NCI-H2107 treated with DMSO at 0.1 percent for 48 hours (cell line): ENCODE measurements around the gene CCDC117.
"Not testable (repeated sequence)": the region's sequence is repeated elsewhere in the genome, so short reads cannot be mapped to it uniquely, and the experiment has no call there.

Experiments used
- DNase-seq: peaks from one replicate; lab custom pipeline; 2025; ENCODE audit not compliant: unreplicated experiment; lab: John Stamatoyannopoulos, UW

CCDC117 gene

DNA sequence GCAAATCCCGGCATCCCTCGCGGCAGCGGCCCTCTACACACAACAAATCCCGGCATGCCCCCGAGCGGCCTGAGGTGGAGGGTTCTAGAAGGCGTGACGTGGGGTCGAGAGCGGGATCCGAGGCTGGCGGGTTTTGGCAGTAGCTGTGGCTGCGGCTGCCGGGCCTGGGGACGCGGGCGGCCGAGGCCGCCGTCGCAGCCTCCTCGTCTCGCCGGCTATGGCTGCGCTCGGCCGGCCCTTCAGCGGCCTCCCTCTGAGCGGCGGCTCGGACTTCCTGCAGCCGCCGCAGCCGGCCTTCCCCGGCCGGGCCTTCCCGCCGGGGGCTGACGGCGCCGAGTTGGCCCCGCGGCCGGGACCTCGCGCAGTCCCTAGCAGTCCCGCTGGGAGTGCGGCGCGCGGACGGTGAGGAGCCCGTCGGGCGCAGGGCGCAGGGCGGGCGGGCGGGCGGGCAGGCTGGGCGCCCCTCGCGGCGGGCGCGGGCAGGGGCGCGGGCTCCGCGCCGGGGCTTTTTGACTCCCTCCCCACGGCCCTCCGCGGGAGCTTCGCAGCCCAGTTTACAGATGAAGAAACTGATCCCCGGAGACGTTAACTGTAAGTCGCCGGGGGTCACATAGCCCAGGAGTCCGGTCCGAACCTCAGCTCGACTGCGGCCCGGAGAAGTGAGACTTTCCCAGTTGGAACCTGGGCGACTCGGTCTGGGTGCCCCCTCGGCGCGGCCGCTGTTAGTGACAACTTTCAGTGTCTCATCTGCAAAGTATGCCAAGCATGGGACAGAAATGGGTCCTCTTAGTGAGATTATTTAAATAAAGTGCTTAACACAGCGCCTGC is at the start of gene CCDC117:
Gene CCDC117 (plus strand): TSS at position 63 of the 828 bp plus-strand sequence. CDS start 155 bp downstream, at position 218.
- peak; percentile 73 for DNase-seq

DNA sequence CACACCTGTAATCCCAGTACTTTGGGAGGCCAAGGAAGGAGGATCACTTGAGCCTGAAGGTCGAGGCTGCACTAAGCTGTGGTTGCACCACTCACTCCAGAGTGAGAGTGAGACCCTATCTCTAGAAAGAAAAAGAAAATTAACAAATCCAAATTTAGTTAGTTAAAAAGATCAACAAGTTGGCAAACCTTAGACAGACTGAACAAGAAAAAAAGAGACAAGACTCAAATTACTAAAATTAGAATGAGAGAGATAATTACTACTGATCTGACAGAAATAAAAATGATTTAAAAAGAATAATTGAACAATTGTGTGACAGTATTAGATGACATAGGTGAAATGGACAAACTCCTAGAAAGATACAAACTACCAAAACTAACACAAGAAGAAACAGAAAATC is 44.5 kb upstream of the CCDC117 start:
- DNase-seq: no peak

DNA sequence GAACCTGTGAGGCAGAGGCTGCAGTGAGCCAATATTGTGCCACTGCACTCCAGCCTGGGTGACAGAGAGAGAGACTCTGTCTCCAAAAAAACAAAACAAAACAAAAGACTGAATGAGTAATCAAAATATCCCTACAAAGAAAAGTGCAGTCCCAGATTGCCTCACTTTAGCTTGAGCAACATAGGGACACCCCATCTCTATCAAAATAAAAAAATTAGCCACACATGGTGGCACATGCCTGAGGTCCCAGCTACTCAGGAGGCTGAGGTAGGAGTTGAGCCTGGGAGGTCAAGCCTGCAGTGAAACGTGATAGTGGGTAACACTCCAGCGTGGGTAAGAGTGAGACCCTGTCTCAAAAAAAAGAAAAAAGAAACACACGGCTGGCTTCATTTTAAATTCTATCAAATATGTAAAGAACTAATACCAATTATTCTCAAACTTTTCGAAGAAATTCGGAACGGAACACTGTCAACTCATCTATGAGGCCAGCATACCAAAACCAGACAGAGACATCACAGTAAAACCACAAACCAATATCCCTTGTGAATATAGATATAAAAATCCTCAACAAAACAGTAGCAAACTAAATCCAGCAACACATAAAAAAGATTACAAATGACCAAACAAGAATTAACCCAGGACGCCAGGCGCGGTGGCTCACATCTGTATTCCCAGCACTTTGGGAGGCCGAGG is 43.7 kb upstream of the CCDC117 start:
- no peak for DNase-seq

- no peak for DNase-seq
Observed at GRCh38 chr22:28730179-28730578, 42.3 kb upstream of the CCDC117 start.

- no peak for DNase-seq
Observed at GRCh38 chr22:28734393-28734792, 38.1 kb upstream of the CCDC117 start.

- DNase-seq: peak; percentile 72
Observed at GRCh38 chr22:28736301-28737155, 36.0 kb upstream of the CCDC117 start.

DNA sequence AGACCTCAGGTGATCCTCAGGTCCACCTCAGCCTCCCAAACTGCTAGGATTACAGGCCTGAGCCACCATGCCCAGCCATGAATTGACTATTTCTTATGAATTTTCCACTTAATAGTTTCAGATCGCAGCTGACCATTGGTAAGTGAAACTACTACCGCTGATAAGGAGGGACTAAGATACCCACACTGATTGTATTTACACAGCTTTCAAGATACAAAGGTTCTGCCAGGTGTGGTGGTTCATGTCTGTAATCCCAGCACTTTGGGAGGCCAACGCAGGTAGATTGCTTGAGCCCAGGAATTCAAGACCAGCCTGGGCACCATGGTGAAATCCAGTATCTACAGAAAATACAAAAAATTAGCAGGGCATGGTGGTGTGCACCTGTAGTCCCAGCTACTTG is 34.8 kb upstream of the CCDC117 start:
- no peak for DNase-seq

- DNase-seq: not testable (repeated sequence)
Observed at GRCh38 chr22:28738876-28739275, 33.6 kb upstream of the CCDC117 start.

DNA sequence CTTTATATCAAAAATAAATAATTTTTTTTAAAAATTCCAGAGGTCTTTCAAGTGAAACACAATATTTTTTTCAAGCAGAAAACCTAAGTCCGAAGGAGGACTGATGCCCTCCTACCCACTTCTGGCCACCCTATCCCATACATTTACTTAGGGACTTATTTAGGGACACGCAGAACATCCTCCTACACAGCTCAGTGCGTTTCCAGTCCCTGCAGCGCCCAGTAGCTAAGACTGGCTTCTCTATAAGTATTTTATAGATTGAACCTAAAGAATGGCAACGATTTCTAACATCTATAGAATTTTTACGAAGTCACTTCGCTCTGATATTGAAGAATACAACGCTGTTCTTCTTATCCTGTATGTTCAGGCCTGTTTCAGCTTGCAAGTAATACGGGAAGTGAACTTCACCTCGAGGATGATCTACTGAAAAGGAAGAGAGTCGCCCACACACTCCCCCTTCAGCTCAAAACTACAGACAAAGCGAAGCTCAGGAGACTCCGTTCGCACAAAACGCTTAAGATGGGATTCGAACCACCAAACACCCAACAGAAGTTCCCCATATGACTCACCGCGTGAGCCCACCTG is 31.2 kb upstream of the CCDC117 start:
- no peak for DNase-seq

DNA sequence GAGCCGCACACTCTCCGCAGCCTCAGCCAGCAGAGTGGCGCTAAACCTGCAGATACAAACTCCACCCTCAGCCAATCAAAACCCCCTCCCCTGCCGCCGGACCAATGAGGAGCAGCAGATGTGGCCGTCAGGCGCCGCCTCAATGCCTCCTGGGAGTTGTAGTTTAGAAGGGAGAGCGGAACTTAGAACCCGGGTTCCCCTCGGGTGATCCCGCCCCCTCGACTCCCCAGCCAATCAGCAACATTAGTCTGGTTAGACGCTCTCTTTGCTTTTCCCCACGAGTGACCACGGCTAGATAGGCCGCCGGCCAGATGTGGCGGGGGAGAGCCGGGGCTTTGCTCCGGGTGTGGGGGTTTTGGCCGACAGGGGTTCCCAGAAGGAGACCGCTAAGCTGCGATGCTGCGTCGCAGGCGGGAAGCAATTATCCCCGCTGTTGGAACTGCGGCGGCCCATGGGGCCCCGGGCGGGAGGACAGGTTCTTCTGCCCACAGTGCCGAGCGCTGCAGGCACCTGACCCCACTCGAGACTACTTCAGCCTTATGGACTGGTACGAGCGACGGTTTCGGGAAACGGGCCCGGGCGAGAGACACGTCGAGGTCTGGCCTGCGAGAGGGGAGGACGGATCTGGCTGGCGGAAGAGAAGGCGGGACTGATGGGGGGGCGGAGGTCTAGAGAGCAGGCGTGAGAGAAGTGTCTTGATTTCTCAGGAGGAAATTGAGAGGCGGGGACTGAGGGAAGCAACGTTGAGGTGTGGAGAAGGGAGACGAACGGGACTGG is 30.5 kb upstream of the CCDC117 start, which contains the start of the genes CHEK2 and HSCB:
Gene CHEK2 (minus strand): TSS at position 36 of the 777 bp plus-strand sequence. CDS start 7,099 bp downstream, outside the sequence.
Gene HSCB (plus strand): TSS at position 255 of the 777 bp plus-strand sequence. CDS start 57 bp downstream, at position 312.
- peak; percentile 68 for DNase-seq

- DNase-seq: no peak
Observed at GRCh38 chr22:28742562-28742962, 29.9 kb upstream of the CCDC117 start.

GRCh38 chr22:28743852-28744251 is 28.6 kb upstream of the CCDC117 start:
- no peak for DNase-seq

DNA sequence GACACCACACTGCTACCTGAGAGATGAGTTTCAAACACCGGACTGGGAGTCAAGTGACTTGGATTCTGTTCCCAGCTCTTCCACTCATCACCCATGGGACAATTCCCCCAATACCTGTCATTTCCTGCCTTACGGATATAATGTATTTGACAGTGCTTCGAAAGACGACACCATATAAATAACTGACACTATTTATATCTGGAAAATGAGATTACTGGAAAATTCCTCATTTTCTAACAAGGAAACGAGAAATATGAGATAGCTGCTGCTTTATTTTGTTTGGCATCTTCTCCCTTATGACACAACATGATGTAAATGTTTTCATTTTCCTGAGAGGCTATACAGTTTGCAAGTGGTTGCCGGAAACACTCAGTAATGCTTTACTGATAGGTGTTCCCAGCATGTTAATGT is 22.0 kb upstream of the CCDC117 start:
- DNase-seq: no peak

DNA sequence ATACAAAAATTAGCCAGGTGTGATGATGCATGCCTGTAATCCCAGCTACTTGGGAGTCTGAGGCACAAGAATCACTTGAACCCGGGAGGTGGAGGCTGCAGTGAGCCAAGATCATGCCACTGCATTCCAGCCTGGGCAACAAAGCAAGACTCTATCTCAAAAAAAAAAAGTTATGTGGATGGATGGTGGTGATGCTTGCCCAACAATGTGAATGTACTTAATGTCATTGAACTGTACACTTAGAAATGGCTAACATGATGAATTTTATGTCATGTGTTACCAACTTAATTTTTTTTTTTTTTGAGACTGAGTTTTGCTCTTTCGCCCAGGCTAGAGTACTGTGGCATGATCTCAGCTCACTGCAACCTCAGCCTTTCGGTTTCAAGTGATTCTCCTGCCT is 18.0 kb upstream of the CCDC117 start:
- DNase-seq: not testable (repeated sequence)

DNA sequence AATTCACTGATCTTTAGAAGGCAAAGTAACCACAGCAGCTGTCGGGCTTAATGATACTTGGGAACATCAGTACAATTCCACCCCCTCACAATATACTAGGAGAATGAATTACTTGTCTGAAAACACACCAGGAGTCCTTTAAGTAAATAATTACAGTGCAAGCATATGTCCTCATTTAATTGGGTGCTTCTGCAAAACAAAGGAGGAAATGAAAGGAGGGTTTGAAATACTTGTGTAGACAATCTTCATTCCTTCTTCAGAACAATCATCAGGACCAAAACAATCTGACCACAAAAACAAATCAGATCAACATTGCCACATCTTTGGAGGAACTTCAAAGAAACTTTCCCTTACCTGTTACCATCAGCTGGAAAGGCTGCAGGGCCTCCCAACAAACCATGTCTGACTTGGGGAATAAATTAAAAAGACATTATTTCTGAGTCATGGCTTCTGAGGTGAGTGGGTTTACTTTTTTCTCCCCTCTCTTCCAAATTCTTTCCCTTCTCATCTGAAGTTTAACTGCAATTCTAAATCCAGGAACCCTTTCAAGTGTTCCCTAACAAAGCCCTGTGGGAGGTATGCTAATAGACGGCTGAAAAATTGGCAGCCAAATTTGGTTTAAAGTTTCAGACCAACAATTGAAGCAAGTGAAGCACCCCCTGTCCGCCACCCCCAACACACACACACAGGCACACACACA is 12.5 kb upstream of the CCDC117 start:
- peak; percentile 86 for DNase-seq

DNA sequence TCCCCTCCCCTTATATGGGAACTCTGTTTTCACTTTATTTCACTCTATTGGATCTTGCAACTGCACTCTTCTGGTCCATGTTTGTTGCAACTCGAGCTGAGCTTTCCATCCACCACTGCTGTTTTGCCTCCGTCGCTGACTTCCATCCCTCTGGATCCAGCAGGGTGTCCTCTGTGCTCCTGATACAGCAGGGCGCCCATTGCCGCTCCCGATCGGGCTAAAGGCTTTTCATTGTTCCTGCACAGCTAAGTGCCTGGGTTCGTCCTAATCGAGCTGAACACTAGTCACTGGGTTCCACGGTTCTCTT is 11.1 kb upstream of the CCDC117 start:
- no peak for DNase-seq

DNA sequence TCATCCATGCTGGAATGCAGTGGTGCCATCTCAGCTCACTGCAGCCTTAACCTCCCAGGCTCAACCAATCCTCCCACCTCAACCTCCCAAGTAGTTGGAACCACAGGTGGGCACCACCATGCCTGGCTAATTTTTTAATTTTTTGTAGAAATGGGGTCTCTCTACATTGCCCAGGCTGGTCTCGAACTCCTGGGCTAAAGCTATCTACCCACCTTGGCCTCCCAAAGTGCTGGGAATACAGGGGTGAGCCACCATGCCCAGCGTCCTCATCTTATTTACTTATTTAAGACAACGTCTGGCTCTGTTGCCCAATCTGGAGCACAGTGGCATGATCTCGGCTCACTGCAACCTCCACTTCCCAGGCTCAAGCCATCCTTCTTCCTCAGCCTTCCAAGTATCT is 10.5 kb upstream of the CCDC117 start:
- DNase-seq: not testable (repeated sequence)

DNA sequence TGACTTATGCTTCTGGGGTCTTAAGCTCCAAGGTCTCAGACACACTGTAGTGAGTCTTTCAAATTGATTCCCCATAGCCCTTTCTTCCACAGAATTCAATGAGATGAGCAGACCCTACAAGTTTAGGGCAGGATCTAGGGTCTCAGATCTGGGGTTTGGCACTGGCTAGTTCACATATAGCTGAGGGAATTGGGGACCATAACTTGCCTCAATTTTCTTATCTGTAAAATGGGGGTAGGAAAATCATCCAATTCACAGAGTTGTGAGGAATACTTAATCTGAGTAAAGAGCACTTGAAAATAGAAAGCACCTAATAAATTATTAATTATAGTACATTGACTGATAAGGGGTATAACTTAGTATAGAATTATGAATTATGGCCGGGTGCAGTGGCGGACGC is 5.9 kb upstream of the CCDC117 start:
- no peak for DNase-seq

- DNase-seq: no peak
Observed at GRCh38 chr22:28768701-28769393, 3.6 kb upstream of the CCDC117 start.
